Mammary epithelial cell (primary cell): ENCODE results near the gene ATXN1.

Experiments used
- EZH2 ChIP-seq: IDR thresholded peaks from 2 replicates; pipeline ENCODE4 v1.6.1; 2012; ENCODE audit warnings: low read length, inconsistent platforms, borderline replicate concordance
- TF ChIP-seq, protein P1 (sequence below), 2 donors: IDR thresholded peaks in 1 of 2; conservative IDR thresholded peaks in 1 of 2; 2 replicates each; pipeline ENCODE4 v1.5.1; 2011 to 2012; ENCODE audit warnings: inconsistent platforms in 2 of 2, low read length in 2 of 2, mild to moderate bottlenecking in 2 of 2, control low read depth in 1 of 2, low read depth in 1 of 2; ENCODE audit not compliant: insufficient read depth in 1 of 2; ENCODE audit errors: extremely low read depth in 1 of 2

DNA sequence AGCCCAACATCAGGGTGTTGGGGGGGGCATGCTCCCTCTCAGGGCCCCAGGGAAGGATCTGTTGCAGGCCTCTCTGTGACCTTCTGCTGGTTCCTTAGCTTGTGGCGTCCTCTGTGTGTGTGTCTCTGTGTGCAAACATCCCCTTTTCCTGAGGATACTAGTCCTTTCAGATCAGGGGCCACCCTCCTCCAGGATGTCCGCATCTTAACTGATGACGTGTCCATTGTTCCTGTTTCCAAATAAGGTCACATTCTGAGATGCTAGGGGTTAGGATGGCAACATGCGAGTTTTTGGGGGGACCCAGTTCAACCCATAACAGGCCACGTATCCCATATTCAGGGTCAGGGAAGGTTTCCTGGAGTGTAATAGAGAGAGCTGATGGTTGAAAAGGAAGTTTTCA, 482.0 kb downstream of the ATXN1 start:
- TF ChIP-seq, protein P1, sequence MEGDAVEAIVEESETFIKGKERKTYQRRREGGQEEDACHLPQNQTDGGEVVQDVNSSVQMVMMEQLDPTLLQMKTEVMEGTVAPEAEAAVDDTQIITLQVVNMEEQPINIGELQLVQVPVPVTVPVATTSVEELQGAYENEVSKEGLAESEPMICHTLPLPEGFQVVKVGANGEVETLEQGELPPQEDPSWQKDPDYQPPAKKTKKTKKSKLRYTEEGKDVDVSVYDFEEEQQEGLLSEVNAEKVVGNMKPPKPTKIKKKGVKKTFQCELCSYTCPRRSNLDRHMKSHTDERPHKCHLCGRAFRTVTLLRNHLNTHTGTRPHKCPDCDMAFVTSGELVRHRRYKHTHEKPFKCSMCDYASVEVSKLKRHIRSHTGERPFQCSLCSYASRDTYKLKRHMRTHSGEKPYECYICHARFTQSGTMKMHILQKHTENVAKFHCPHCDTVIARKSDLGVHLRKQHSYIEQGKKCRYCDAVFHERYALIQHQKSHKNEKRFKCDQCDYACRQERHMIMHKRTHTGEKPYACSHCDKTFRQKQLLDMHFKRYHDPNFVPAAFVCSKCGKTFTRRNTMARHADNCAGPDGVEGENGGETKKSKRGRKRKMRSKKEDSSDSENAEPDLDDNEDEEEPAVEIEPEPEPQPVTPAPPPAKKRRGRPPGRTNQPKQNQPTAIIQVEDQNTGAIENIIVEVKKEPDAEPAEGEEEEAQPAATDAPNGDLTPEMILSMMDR (conservative IDR thresholded peaks at IDR 0.05 in 1 of 2, IDR thresholded peaks at IDR 0.05 in 1 of 2; ENCODE audit: extremely low read depth in 1 of 2, insufficient read depth in 1 of 2, low read depth in 1 of 2, low read length in 2 of 2): no peak
- TF ChIP-seq EZH2: no peak
